Activated gamma-delta T cell treated with anti-CD3 and anti-CD28 coated beads, Interleukin-2, amount 50 U/mL, for 16 hours (primary cell): ENCODE measurements around the gene AKAIN1.

ENCODE experiments used
- DNase-seq: peaks from one replicate; pipeline ENCODE4 v3.0.0-alpha.2; 2020; ENCODE audit warnings: low read depth

The AKAIN1 gene

DNA sequence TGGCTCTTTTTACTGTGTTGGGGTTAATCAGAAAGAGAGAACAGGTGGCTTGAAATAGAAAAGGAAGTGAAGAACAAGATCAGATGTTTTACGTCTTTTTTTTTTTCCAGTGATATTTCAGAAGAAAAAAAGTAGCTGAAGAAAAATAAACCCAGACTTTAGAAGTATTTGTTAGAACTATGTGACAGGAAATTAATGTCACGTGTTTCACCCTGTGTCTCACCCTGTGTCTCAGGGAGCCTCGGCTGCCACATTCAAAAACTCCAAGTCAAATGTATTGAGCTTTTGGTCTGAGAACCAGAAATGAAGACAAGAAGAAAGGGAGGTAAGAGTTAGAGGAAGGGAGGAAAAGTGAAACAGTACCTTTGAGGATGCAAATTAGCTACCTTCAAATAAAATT is 38.0 kb downstream of the AKAIN1 start:
- DNase-seq = no peak

GRCh38 chr18:5158587-5158986 is 38.5 kb downstream of the AKAIN1 start:
- DNase-seq = no peak

DNA sequence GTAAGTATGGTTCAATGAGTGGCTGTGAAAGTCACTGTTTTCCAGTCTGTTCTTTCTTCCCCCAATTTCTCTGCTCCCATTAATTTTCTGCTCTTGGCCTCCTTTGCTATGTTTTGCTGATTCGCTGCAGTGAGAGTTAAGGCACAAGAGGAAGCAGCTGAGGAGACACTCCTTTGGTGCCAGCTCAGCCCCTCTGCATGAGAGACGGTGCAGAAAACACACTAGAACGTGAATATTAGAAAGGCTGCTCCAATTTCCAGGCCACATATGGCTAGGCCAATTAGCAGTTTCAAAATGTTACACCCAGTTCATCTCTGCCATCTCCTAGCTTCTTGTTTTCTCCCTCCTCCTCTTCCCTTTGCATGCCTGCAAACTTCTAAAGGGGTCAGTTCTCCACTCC is 38.9 kb downstream of the AKAIN1 start:
- no peak for DNase-seq

DNA sequence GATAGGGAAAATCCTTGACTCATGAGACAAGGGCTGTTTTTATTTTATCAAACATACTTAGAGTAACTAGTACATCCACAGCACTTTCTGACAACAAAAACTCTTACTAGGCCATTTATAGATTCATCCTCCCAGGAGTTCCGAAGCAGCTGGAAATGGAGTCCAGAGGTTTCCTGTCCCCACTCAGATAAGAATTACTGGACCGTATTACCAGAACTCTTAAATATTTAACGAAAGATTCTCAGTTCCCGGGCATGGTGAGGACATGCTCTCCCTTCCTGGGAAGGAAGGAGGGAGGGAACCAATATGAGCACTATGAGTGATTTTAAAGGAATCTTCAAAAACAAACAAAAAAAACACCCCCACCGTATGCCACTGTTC is 41.2 kb downstream of the AKAIN1 start:
- no peak for DNase-seq

- no peak for DNase-seq
Observed at GRCh38 chr18:5155218-5155906, 41.7 kb downstream of the AKAIN1 start.

GRCh38 chr18:5152343-5153020 is 44.6 kb downstream of the AKAIN1 start:
- no peak for DNase-seq

DNA sequence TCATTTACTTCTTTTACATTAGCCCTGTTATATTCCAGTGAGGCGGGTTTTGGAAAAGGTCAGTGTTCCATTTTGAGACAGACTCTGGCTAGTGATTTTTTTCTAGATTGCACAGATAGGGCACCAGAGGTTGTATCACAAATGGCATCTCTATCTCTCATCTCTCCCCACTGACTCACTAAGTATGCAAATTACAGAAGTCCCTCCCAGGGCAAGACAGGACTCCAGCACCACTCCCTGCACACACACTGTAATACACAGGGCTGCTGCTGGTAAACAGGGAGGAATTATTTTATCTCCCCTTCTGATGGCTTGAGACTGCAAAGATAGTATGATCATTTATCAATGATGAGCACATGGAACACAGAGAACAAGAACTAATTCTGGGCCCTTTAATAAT is 46.2 kb downstream of the AKAIN1 start:
- DNase-seq = no peak

GRCh38 chr18:5146093-5146492 is 51.0 kb downstream of the AKAIN1 start:
- DNase-seq = no peak

- DNase-seq = no peak
Observed at GRCh38 chr18:5145168-5145825, 51.8 kb downstream of the AKAIN1 start.

GRCh38 chr18:5144629-5145028 is 52.4 kb downstream of the AKAIN1 start:
- DNase-seq = no peak

- no peak for DNase-seq
Observed at GRCh38 chr18:5142859-5143258, 54.2 kb downstream of the AKAIN1 start.

DNA sequence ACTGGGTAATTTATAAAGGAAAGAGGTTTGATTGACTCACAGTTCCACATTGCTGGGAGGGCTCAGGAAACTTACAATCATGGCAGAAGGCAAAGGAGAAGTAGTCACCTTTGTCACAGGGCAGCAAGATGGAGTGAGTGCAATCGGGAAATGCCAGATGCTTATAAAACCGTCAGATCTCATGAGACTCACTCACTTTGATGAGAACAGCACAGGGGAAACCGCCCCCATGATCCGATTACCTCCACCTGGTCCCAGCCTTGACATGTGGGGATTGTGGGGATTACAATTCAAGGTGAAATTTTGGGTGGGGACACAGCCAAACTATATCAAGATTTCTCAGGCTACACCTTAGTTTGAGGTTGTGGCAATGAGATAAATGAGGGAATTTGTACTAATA is 54.9 kb downstream of the AKAIN1 start:
- DNase-seq = no peak

DNA sequence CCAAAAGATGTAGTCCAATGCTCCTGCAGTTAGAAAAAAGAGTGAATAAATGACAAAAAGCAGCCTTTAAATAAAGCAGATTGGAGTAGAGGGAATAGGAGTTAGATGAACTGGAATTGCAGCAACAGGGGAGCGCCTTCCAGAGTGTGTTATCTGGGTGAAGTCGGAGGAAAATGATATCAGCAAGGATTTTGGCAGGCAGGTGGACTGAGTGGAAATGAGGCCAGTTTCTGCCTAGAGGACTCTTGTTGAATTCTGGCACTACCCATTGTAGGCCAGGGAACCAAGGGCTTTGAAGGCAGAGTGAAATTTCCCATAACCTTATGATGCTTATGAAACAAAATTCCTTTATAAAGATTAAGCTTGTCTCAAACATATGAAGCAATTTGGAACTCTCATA is 59.8 kb downstream of the AKAIN1 start:
- DNase-seq = no peak

DNA sequence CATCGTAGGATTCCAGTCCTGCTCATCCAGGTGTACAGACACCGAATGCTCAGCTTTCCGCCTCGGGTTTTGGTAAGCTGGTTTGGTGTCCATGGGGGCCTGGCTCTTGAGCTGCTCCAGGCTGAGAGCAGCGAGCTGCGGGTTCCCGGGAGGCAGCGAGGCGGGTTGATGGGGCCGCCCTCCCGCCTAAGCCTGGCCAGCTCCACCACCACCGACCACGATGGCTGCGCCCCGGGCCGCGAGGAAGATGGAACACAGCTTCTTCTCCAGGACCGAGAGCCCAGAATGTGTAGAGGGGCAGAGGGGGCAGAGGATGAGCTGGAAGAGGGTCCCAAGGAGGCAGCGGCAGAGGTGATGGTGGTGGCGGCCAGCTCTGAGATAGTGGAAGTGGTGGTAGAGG is 64.1 kb downstream of the AKAIN1 start:
- DNase-seq = no peak

GRCh38 chr18:5122272-5122671 is 74.8 kb downstream of the AKAIN1 start:
- no peak for DNase-seq

DNA sequence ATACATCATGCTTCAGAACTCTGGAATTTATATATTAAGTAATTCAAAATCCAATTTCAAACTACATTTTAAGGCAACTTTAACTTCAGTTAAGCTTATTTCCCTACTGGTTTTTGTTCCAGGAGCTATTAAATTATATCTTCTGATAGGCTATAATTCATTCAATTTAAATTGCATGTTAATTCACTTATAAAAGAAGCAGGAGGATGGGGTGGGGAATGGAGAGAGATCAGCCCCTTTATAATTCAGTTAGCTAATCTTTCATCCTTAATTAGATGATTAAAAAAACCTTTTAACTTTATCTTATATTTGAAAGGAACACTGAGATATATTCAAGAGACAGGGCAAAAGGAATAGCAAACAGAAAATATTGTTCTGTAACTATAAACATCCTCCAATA is 86.8 kb downstream of the AKAIN1 start:
- DNase-seq = no peak

DNA sequence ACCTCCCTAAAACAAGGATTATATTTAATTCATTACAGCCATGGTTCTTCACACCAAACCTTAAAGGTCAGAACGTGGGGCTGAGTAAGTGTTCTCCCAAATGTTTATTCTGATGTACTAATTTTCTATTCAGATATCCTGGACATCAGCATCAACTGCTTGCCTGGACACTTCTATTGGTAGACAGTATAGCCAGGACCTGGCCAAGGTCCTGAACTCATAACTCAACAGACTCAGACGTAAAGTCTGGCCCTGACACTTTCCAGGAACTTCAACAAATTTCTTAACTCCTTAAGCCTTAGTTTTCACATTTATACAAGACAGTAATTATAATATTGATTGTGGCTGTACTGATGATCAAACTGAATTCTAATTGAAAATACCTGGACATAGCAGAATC is 89.1 kb downstream of the AKAIN1 start:
- no peak for DNase-seq

- no peak for DNase-seq
Observed at GRCh38 chr18:5106730-5107129, 90.3 kb downstream of the AKAIN1 start.

GRCh38 chr18:5104246-5104645 is 92.8 kb downstream of the AKAIN1 start:
- no peak for DNase-seq

GRCh38 chr18:5103693-5104092 is 93.4 kb downstream of the AKAIN1 start:
- no peak for DNase-seq

DNA sequence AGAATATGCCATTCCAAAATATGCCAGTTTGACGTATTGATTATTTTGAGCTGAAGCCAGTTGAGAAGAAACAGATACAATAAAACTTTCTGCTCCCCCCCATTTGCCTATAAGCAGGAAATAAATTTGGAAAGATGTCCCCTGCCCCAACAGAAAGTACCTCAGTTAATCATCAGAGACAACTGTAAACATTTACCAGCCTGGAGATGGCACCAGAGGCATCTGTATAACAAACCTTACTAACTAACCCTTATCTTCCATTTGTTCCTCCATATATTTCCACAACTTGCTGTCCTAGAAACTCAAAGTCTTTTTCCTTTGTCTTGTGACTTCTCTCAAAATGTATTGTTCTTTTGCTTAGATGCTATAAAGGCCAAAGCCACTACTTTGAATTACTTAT is 93.8 kb downstream of the AKAIN1 start:
- no peak for DNase-seq

DNA sequence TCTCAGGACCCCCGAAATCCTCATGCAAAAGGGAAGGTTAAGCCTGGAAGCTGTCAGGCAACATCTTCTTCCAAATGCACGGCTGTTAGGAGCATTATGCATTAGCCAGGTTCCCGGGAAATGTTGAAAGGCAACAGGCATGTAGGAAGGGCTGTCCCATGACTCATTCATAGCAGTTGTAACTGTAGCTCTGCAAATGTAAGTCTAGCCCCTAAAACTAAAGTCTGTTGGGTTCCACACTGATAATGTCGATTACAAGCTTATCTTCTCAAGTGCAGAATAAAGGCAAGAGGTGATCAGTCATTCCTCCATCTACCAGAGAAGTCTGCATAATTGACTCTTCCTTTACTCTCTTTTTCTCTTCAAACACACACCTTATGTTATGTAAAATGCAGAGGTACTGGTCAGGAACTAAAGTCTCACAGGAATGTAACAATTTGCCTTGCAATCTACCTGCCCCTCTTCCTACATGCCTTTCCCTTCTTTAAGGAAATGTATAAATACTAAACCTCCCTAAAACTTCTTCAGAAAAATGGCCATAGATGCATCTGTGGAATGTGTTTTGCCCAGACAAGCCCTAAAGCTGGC is 99.8 kb downstream of the AKAIN1 start:
- no peak for DNase-seq

GRCh38 chr18:5095239-5095638 is 101.8 kb downstream of the AKAIN1 start:
- DNase-seq = no peak
